ENCODE data around the gene GALR2. TPM values are rescaled to one million over a fixed set of nuclear protein-coding genes. Genes with fewer than 3 reads are reported as not detected.
A peak's percentile ranks its signal among the peaks of the same experiment; 100 is the strongest.

The GALR2 gene
- total RNA-seq, 2 experiments from 2014 or later, result 0.63 TPM; not detected in 1

GRCh38 chr17:76104140-76104895, 29.7 kb downstream of the GALR2 start:
- TSS peak; percentile 99 for BruUV-seq (replicated peaks)
- peak overlapping the region; percentile 32 for H3K27ac ChIP-seq (ENCODE audit: low read depth, low read length, poor library complexity, severe bottlenecking)
- intact Hi-C loops (cut with micrococcal nuclease; ENCODE audit: unreplicated experiment), result loop anchor here (10.0 kb wide), 1 partner anchor 200 kb away; the partner anchor contains the start of gene MRPL38

DNA sequence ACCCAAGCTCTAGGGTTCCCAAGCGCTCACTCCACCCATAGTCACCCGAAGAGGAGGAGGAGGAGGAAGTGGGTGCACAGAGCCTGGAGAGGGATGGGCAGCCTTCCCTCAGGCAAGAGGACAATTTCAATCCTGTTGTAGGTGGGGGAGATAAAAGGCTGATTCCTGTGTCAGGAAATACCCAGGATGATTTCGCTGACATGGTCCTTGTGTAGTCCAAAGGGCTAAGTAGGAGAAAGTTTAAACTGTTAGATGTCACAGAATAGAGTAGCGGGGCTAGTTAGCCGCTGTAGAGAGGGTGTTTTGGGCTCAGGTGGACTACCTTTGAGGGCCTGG, 30.3 kb downstream of the GALR2 start:
- peaks cover 10% of the 10 kb centered on the region; the same call in 1 of the 2 replicates for H3K79me2 ChIP-seq (ENCODE audit: insufficient read depth, low read depth, low read length)
- ChIA-PET POLR2A (interaction anchor here (1.5 to 2.5 kb wide), 2 partner anchors 74 to 250 kb away, joined by 3 to 12 read pairs; no protein-coding TSS in a partner anchor), CTCF (ENCODE audit: unreplicated experiment) (interaction anchor here (0.5 to 1.6 kb wide), 3 partner anchors 87 to 480 kb away, joined by 3 to 6 read pairs (median 5); no protein-coding TSS in a partner anchor)
- peaks cover 29% of the 10 kb centered on the region for H3K4me1 ChIP-seq (ENCODE audit: insufficient read depth, low read length, poor library complexity, severe bottlenecking)
- no peaks in the 10 kb centered on the region for H4K20me1 ChIP-seq (ENCODE audit: insufficient read depth, low read length)
- H3K9me2 ChIP-seq (ENCODE audit: insufficient read depth, low read length), result no peaks in the 10 kb centered on the region
- H3K4me3 ChIP-seq (ENCODE audit: low read depth, low read length, poor library complexity, severe bottlenecking), result no peak overlapping the region
- H2AFZ ChIP-seq (ENCODE audit: low read length), result no peak overlapping the region
- no peaks in the 10 kb centered on the region for H3K9me3 ChIP-seq (ENCODE audit: low read length)
- no peak overlapping the region for H3K27ac ChIP-seq (ENCODE audit: low read depth, low read length, poor library complexity, severe bottlenecking)
- intact Hi-C loops (cut with micrococcal nuclease; ENCODE audit: unreplicated experiment), result loop anchor here (10.0 kb wide), 1 partner anchor 200 kb away; the partner anchor contains the start of gene MRPL38
- peaks cover 20% of the 10 kb centered on the region for H3K36me3 ChIP-seq (ENCODE audit: insufficient read depth, low read length)
- BruUV-seq (replicated peaks), result no TSS peak
- no peak for DNase-seq (ENCODE audit: low spot score)
- TF ChIP-seq EZH2phosphoT487 (IDR thresholded peaks at IDR 0.05; ENCODE audit: borderline replicate concordance, low read depth, low read length), result no peak
- TF ChIP-seq, protein P1, sequence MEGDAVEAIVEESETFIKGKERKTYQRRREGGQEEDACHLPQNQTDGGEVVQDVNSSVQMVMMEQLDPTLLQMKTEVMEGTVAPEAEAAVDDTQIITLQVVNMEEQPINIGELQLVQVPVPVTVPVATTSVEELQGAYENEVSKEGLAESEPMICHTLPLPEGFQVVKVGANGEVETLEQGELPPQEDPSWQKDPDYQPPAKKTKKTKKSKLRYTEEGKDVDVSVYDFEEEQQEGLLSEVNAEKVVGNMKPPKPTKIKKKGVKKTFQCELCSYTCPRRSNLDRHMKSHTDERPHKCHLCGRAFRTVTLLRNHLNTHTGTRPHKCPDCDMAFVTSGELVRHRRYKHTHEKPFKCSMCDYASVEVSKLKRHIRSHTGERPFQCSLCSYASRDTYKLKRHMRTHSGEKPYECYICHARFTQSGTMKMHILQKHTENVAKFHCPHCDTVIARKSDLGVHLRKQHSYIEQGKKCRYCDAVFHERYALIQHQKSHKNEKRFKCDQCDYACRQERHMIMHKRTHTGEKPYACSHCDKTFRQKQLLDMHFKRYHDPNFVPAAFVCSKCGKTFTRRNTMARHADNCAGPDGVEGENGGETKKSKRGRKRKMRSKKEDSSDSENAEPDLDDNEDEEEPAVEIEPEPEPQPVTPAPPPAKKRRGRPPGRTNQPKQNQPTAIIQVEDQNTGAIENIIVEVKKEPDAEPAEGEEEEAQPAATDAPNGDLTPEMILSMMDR (conservative IDR thresholded peaks at IDR 0.05; ENCODE audit: low read length), result no peak
- no peak overlapping the region for H3K4me2 ChIP-seq (ENCODE audit: low read length)

More at GRCh38 chr17:76104140-76104895, 29.7 kb downstream of the GALR2 start:
- ChIA-PET POLR2A (interaction anchor here (0.6 to 2.5 kb wide), 10 partner anchors 16 to 441 kb away, joined by 3 to 12 read pairs (median 4); no protein-coding TSS in a partner anchor), CTCF (ENCODE audit: unreplicated experiment) (interaction anchor here (0.5 to 1.6 kb wide), 5 partner anchors 85 to 479 kb away, joined by 3 to 10 read pairs (median 5); no protein-coding TSS in a partner anchor)
- Histone ChIP-seq H4K20me1 (ENCODE audit: insufficient read depth, low read length) (no peaks in the 10 kb centered on the region), H2AFZ (ENCODE audit: low read length) (peak overlapping the region; percentile 80), H3K4me2 (ENCODE audit: low read length) (peak overlapping the region; percentile 90), H3K9me2 (ENCODE audit: insufficient read depth, low read length) (no peaks in the 10 kb centered on the region), H3K79me2 (ENCODE audit: insufficient read depth, low read depth, low read length) (peaks cover 10% of the 10 kb centered on the region; the same call in 1 of the 2 replicates), H3K9me3 (ENCODE audit: low read length) (no peaks in the 10 kb centered on the region), H3K36me3 (ENCODE audit: insufficient read depth, low read length) (peaks cover 26% of the 10 kb centered on the region), H3K4me1 (ENCODE audit: insufficient read depth, low read length, poor library complexity, severe bottlenecking) (peaks cover 29% of the 10 kb centered on the region), H3K4me3 (ENCODE audit: low read depth, low read length, poor library complexity, severe bottlenecking) (peak overlapping the region; percentile 79)
- no peak for DNase-seq (ENCODE audit: low spot score)
- TF ChIP-seq, protein P1 (conservative IDR thresholded peaks at IDR 0.05; ENCODE audit: low read length), result no peak
- no peak for TF ChIP-seq EZH2phosphoT487 (IDR thresholded peaks at IDR 0.05; ENCODE audit: borderline replicate concordance, low read depth, low read length)
